HG02943 (cell line): ENCODE results near the gene GRHPR.
"Not testable (repeated sequence)": the region's sequence is repeated elsewhere in the genome, so short reads cannot be mapped to it uniquely, and the experiment has no call there.

Source experiments
- ATAC-seq: cut with Tn5 transposase; IDR thresholded peaks from one replicate; pipeline ENCODE4 v1.9.1; 2021; ENCODE audit warnings: mild to moderate bottlenecking, low read depth, moderate library complexity; ENCODE audit not compliant: unreplicated experiment

The GRHPR gene

GRCh38 chr9:37474438-37474837 is 51.9 kb downstream of the GRHPR start:
- no peak for ATAC-seq

- no peak for ATAC-seq
Observed at GRCh38 chr9:37476930-37477329, 54.4 kb downstream of the GRHPR start.

GRCh38 chr9:37477443-37477842 is 54.9 kb downstream of the GRHPR start:
- not testable (repeated sequence) for ATAC-seq

GRCh38 chr9:37477987-37478619 is 55.6 kb downstream of the GRHPR start:
- not testable (repeated sequence) for ATAC-seq

- no peak for ATAC-seq
Observed at GRCh38 chr9:37480759-37481158, 58.3 kb downstream of the GRHPR start.

GRCh38 chr9:37485389-37486255 is 63.1 kb downstream of the GRHPR start, which contains the start of gene POLR1E:
TSS of gene POLR1E (plus strand) at chr9:37485948. CDS start at chr9:37486048, 100 bp downstream.
- ATAC-seq = peak; percentile 94

- ATAC-seq = no peak
Observed at GRCh38 chr9:37486256-37486615, 63.7 kb downstream of the GRHPR start.
